HG03457 (cell line): ENCODE results near the gene KCNJ11.

Experiments used
- ATAC-seq: cut with Tn5 transposase; IDR thresholded peaks from one replicate; pipeline ENCODE4 v1.9.1; 2021; ENCODE audit warnings: moderate number of reproducible peaks; ENCODE audit not compliant: unreplicated experiment

The KCNJ11 gene

GRCh38 chr11:17369094-17369493, 19.4 kb downstream of the KCNJ11 start:
- ATAC-seq: no peak

GRCh38 chr11:17368551-17368950, 19.9 kb downstream of the KCNJ11 start:
- ATAC-seq: no peak

- no peak for ATAC-seq
Observed at GRCh38 chr11:17366495-17366894, 22.0 kb downstream of the KCNJ11 start.

- ATAC-seq: no peak
Observed at GRCh38 chr11:17354601-17354991, 33.9 kb downstream of the KCNJ11 start.

GRCh38 chr11:17353821-17354600, 34.4 kb downstream of the KCNJ11 start:
- no peak for ATAC-seq

- ATAC-seq: no peak
Observed at GRCh38 chr11:17352950-17353820, 35.3 kb downstream of the KCNJ11 start.

GRCh38 chr11:17351510-17352176, 36.8 kb downstream of the KCNJ11 start, which contains the start of gene NCR3LG1:
NCR3LG1 (plus strand) TSS chr11:17351800; CDS start chr11:17351970, 170 bp downstream.
- no peak for ATAC-seq

- ATAC-seq: no peak
Observed at GRCh38 chr11:17351172-17351509, 37.3 kb downstream of the KCNJ11 start.

GRCh38 chr11:17350455-17351171, 37.8 kb downstream of the KCNJ11 start:
- ATAC-seq: no peak

GRCh38 chr11:17347676-17348075, 40.8 kb downstream of the KCNJ11 start:
- ATAC-seq: no peak

- no peak for ATAC-seq
Observed at GRCh38 chr11:17343907-17344306, 44.6 kb downstream of the KCNJ11 start.

GRCh38 chr11:17343257-17343656, 45.2 kb downstream of the KCNJ11 start:
- ATAC-seq: no peak
